WTC11 (cell line): Measurements from ENCODE around the gene BTNL9.

Experiments used
- CTCF ChIP-seq: fragments of 200-600 bp; IDR thresholded peaks from 2 replicates; pipeline ENCODE4 v1.8.0; 2022; ENCODE audit warnings: antibody characterized with exemption
- ESRRA ChIP-seq: sonication (generic); formaldehyde crosslinking; IDR thresholded peaks from 2 replicates; pipeline ENCODE4 v1.8.1; 2022; ENCODE audit warnings: mild to moderate bottlenecking, missing genetic modification reagents, borderline replicate concordance
- HMGXB4 ChIP-seq: sonication (generic); formaldehyde crosslinking; IDR thresholded peaks from 2 replicates; pipeline ENCODE4 v1.8.1; 2023; ENCODE audit warnings: mild to moderate bottlenecking, moderate library complexity, missing genetic modification reagents
- NR2C2 ChIP-seq: sonication (generic); formaldehyde crosslinking; IDR thresholded peaks from 2 replicates; pipeline ENCODE4 v1.8.0; 2022; ENCODE audit warnings: mild to moderate bottlenecking, missing genetic modification reagents
- NR3C1 ChIP-seq: sonication (generic); formaldehyde crosslinking; conservative IDR thresholded peaks from 2 replicates; pipeline ENCODE4 v1.8.1; 2023; ENCODE audit warnings: low read depth, mild to moderate bottlenecking, missing genetic modification reagents
- SP1 ChIP-seq: sonication (generic); formaldehyde crosslinking; conservative IDR thresholded peaks from 2 replicates; pipeline ENCODE4 v1.8.1; 2022; ENCODE audit warnings: missing genetic modification reagents
- STAT6 ChIP-seq: sonication (generic); formaldehyde crosslinking; conservative IDR thresholded peaks from 2 replicates; pipeline ENCODE4 v1.8.1; 2023; ENCODE audit warnings: mild to moderate bottlenecking, low read depth, missing genetic modification reagents, moderate library complexity
- TEAD1 ChIP-seq: sonication (generic); formaldehyde crosslinking; IDR thresholded peaks from 2 replicates; pipeline ENCODE4 v1.8.0; 2022; ENCODE audit warnings: mild to moderate bottlenecking, missing genetic modification reagents
- ZBTB21 ChIP-seq: sonication (generic); formaldehyde crosslinking; IDR thresholded peaks from 2 replicates; pipeline ENCODE4 v1.8.1; 2023; ENCODE audit warnings: mild to moderate bottlenecking, missing genetic modification reagents, borderline replicate concordance
- ZNF416 ChIP-seq: fragments of 250-450 bp; sonication (Bioruptor Pico); IDR thresholded peaks from 2 replicates; pipeline ENCODE4 v1.9.0; 2021; ENCODE audit warnings: mild to moderate bottlenecking, inconsistent platforms

GRCh38 chr5:181105391-181106025 is 65.4 kb downstream of the BTNL9 start:
- TF ChIP-seq CTCF = no peak
- no peak for TF ChIP-seq STAT6 (CRISPR knock-in tag)
- no peak for TF ChIP-seq HMGXB4 (CRISPR knock-in tag)
- no peak for TF ChIP-seq ESRRA (CRISPR knock-in tag)
- TF ChIP-seq TEAD1 (CRISPR knock-in tag) = no peak
- TF ChIP-seq NR2C2 (CRISPR knock-in tag) = no peak
- TF ChIP-seq SP1 (CRISPR knock-in tag) = no peak
- TF ChIP-seq NR3C1 (CRISPR knock-in tag) = no peak
- no peak for TF ChIP-seq ZBTB21 (CRISPR knock-in tag)
- TF ChIP-seq ZNF416 (CRISPR knock-in tag) = no peak
